22Rv1 (cell line): ENCODE data around the gene ARID1B.

Experiments
- H3K27ac ChIP-seq: fragments of 450-650 bp; 2 replicates; pipeline ENCODE4 v1.5.1; 2017
- ZFX ChIP-seq: fragments of 450-650 bp; IDR thresholded peaks from 2 replicates; pipeline ENCODE4 v1.6.1; 2017; ENCODE audit warnings: antibody characterized with exemption, borderline replicate concordance
- TF ChIP-seq, protein P1 (sequence below): fragments of 450-650 bp; IDR thresholded peaks from 2 replicates; pipeline ENCODE4 v1.5.1; 2017; ENCODE audit warnings: mild to moderate bottlenecking

The ARID1B gene

DNA sequence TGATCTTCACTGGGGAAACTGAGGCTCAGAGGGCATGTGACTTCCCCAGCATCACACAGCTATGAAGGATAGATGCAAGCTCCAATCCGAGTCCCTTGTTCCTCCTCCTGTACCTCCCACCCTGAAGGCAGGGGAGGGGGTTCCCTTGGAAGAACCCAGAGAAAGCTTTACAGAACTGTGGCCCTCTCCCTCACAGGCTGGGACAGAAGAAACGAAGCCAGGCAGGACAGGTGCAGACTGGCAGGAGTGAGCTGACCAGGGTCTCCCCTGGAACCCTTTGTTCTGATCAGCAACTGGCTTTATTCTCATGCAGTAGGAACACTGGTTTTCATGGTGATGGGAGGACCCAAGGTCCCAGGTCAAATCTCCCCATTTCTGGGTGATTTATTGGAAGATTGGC lies 456.0 kb downstream of the ARID1B start:
- no peak overlapping the region for H3K27ac ChIP-seq
- TF ChIP-seq ZFX = no peak
- TF ChIP-seq, protein P1, sequence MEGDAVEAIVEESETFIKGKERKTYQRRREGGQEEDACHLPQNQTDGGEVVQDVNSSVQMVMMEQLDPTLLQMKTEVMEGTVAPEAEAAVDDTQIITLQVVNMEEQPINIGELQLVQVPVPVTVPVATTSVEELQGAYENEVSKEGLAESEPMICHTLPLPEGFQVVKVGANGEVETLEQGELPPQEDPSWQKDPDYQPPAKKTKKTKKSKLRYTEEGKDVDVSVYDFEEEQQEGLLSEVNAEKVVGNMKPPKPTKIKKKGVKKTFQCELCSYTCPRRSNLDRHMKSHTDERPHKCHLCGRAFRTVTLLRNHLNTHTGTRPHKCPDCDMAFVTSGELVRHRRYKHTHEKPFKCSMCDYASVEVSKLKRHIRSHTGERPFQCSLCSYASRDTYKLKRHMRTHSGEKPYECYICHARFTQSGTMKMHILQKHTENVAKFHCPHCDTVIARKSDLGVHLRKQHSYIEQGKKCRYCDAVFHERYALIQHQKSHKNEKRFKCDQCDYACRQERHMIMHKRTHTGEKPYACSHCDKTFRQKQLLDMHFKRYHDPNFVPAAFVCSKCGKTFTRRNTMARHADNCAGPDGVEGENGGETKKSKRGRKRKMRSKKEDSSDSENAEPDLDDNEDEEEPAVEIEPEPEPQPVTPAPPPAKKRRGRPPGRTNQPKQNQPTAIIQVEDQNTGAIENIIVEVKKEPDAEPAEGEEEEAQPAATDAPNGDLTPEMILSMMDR = no peak

DNA sequence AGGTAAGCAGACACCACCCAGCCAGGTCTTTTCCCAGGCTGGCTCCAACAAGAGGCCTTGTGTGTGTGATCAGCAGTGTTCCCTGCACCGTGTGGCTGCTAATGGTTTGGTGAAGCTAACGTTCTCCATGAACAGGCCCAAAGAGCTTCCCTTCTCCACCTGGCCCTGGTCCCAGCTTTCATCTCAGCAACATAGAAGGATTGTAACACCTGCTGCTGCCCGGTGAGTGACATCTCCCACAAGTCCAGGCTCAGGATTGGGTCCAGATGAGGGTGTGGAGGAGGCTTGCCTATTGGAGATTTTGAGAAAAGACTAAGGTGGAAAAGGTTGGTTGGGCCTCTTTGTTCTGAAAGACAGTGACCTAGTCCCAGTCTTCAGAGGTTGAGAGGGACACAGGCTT lies 456.5 kb downstream of the ARID1B start:
- TF ChIP-seq ZFX = no peak
- TF ChIP-seq, protein P1 = no peak

DNA sequence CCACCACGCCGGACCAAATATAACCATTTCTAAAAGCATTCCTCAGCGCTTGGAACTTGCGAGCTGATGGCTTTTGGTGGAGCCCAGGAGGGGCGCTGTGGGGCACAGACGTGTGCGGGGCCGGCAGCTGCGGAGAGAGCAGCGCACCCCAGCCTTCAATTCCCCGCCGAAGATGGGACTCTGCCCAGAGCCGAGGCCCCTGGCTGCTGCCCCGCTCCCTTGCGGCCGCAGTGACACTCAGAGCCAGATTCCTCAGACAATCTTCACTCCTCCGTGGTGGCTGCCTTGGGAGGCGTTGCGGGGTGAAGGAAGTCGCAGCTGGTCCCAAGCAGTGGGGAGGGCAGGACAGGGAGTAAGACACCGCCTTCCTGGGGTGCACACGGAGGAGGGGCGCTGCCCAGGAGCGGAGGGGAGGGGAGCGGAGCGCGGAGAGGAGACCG lies 458.4 kb downstream of the ARID1B start:
- TF ChIP-seq, protein P1 = no peak
- TF ChIP-seq ZFX = no peak
- no peak overlapping the region for H3K27ac ChIP-seq

More for the DNA sequence above, 456.5 kb downstream of the ARID1B start:
- no peak overlapping the region for H3K27ac ChIP-seq

DNA sequence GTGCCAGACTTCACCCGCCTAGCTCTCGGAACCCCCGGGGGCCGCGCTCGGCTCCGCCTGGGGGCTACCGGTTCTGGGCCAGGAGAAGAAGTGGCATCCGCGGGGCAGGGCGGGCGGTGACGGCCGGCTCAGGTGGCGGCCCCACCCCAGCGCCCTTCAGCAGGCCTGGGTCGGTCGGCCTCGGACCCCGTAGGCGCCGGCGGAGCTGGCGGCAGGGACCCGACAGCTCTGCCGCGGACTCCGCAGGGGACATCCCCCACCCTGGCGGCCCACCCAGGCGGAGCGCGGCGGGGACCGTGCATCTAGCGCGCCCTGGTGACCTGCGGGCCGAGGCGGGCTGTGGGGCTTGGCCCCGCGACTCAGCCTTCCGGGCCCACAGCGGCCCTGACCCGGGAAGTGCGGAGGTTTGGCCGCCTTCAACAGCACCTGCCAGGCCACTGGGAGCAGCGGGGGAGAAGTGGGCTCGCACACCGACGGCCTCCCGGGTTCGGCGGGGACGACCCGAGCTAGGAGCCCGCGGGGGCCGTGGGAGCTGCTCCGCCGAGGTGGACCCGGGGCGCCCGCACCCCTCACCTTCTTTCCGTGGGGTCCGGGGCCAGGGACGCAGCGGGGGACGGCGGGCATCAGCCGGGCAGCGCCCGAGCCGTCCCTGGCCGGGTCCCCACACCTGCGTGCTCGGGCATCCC lies 459.0 kb downstream of the ARID1B start:
- TF ChIP-seq ZFX = no peak
- TF ChIP-seq, protein P1 = no peak
- H3K27ac ChIP-seq = no peak overlapping the region

DNA sequence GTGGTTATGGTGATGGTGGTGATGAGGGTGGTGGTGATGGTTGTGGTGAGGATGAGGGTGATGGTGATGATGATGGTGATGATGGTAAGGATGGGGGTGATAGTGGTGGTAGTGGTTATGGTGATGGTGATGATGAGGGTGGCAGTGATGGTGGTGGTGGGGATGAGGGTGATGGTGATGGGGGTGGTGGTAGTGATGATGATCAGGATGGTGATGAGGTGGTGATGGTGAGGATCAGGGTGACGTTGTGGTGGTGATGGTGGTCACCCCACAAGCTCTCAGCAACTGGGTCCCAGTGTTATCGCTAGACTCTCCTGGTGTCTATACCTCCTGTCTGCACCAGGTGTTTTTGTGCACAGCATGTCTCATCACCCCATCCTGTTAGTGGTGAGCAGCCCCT lies 461.2 kb downstream of the ARID1B start:
- no peak overlapping the region for H3K27ac ChIP-seq
- TF ChIP-seq, protein P1 = no peak
- TF ChIP-seq ZFX = no peak

DNA sequence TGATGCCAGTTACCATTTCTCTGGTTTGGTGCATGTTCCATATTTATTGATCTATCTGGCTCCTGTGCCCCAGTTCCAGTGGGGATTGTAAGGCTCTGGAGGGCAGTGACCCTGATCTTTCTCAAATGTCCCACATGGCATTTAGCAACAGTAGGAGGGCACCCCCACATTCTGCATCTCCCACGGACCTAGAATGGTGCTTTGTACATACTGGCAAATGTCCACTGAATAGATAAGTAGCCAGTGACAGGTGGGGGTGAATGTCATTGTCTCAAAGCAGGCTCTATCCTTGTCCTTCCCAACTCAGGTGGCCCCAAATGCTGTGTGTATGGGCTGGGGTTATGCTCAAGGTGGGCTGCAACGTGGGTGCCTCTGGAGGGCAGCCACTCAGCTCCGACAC lies 462.0 kb downstream of the ARID1B start:
- TF ChIP-seq, protein P1 = no peak
- TF ChIP-seq ZFX = no peak
- H3K27ac ChIP-seq = no peak overlapping the region

DNA sequence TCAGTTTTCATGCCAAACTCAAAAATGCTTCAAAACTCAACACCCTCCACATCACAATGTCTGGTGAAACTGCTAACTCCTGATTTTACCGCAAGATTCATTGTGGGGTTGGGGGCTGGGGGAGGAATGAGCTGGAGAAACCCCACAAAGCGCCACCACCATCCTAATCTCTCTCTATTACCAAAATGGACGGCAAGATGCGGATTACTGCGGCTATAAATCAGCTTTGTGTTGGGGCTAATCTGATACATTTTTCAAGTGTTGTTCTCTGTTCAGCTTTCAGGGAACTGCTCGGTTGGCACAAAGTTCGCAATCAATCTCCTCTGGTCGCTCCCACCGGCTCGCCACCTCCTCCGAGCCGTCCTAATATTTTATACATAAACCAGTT lies 462.5 kb downstream of the ARID1B start:
- TF ChIP-seq, protein P1 = no peak
- TF ChIP-seq ZFX = no peak
- no peak overlapping the region for H3K27ac ChIP-seq
